HG02938 (cell line): ENCODE data around the gene GADD45B.
"Not testable (repeated sequence)": the region's sequence is repeated elsewhere in the genome, so short reads cannot be mapped to it uniquely, and the experiment has no call there.

Source experiments
- ATAC-seq: cut with Tn5 transposase; IDR thresholded peaks from one replicate; pipeline ENCODE4 v1.9.1; 2021; ENCODE audit warnings: mild to moderate bottlenecking, moderate library complexity; ENCODE audit not compliant: unreplicated experiment

Gene GADD45B

GRCh38 chr19:2487090-2487489 lies 11.2 kb downstream of the GADD45B start:
- no peak for ATAC-seq

GRCh38 chr19:2487842-2488241 lies 11.9 kb downstream of the GADD45B start:
- no peak for ATAC-seq

- ATAC-seq: no peak
Measured at GRCh38 chr19:2488405-2488941, 12.5 kb downstream of the GADD45B start.

GRCh38 chr19:2488942-2489731 lies 13.2 kb downstream of the GADD45B start:
- no peak for ATAC-seq

- ATAC-seq: no peak
Measured at GRCh38 chr19:2490659-2491058, 14.7 kb downstream of the GADD45B start.

- no peak for ATAC-seq
Measured at GRCh38 chr19:2491130-2491801, 15.3 kb downstream of the GADD45B start.

- no peak for ATAC-seq
Measured at GRCh38 chr19:2492870-2493269, 16.9 kb downstream of the GADD45B start.

GRCh38 chr19:2493448-2493847 lies 17.5 kb downstream of the GADD45B start:
- ATAC-seq: not testable (repeated sequence)

GRCh38 chr19:2494084-2494446 lies 18.1 kb downstream of the GADD45B start:
- ATAC-seq: no peak

GRCh38 chr19:2494447-2495129 lies 18.7 kb downstream of the GADD45B start:
- no peak for ATAC-seq

GRCh38 chr19:2495130-2495641 lies 19.3 kb downstream of the GADD45B start:
- ATAC-seq: no peak

- no peak for ATAC-seq
Measured at GRCh38 chr19:2495651-2496316, 19.9 kb downstream of the GADD45B start.

- ATAC-seq: no peak
Measured at GRCh38 chr19:2497186-2497585, 21.3 kb downstream of the GADD45B start.

- no peak for ATAC-seq
Measured at GRCh38 chr19:2500156-2500555, 24.2 kb downstream of the GADD45B start.

GRCh38 chr19:2500841-2501261 lies 24.9 kb downstream of the GADD45B start:
- ATAC-seq: no peak

- ATAC-seq: no peak
Measured at GRCh38 chr19:2503521-2504109, 27.7 kb downstream of the GADD45B start.

GRCh38 chr19:2506656-2507055 lies 30.7 kb downstream of the GADD45B start:
- ATAC-seq: not testable (repeated sequence)

- ATAC-seq: no peak
Measured at GRCh38 chr19:2507109-2507508, 31.2 kb downstream of the GADD45B start.

- ATAC-seq: no peak
Measured at GRCh38 chr19:2509096-2509495, 33.2 kb downstream of the GADD45B start.

GRCh38 chr19:2511570-2511969 lies 35.6 kb downstream of the GADD45B start:
- no peak for ATAC-seq
